DOHH2 (cell line): ENCODE results near the gene ELOVL2.

ENCODE experiments used
- H3F3A ChIP-seq: fragments of 200-600 bp; sonication (generic), shearing (Covaris generic); 2 replicates; pipeline ENCODE4 v1.6.0; 2016; ENCODE audit warnings: antibody characterized with exemption, mild to moderate bottlenecking; ENCODE audit not compliant: control insufficient read depth, insufficient read depth
- H3K27ac ChIP-seq: fragments of 200-600 bp; sonication (generic); 2 replicates; pipeline ENCODE4 v1.5.1; 2014; ENCODE audit warnings: low read depth, mild to moderate bottlenecking, low read length, moderate library complexity
- H3K27me3 ChIP-seq: fragments of 200-600 bp; sonication (generic); 2 replicates; pipeline ENCODE4 v1.6.1; 2014; ENCODE audit warnings: mild to moderate bottlenecking, low read length, mixed read lengths; ENCODE audit not compliant: control insufficient read depth
- H3K36me3 ChIP-seq: fragments of 200-600 bp; sonication (generic); 2 replicates; pipeline ENCODE4 v1.6.1; 2014; ENCODE audit warnings: mild to moderate bottlenecking, low read length, moderate library complexity, mixed read lengths; ENCODE audit not compliant: control insufficient read depth
- H3K4me1 ChIP-seq: fragments of 200-600 bp; sonication (generic); 2 replicates; pipeline ENCODE4 v1.6.1; 2014; ENCODE audit warnings: mild to moderate bottlenecking, low read length, mixed read lengths; ENCODE audit not compliant: control insufficient read depth
- H3K4me2 ChIP-seq: fragments of 200-600 bp; sonication (generic); 2 replicates; pipeline ENCODE4 v1.6.0; 2014; ENCODE audit warnings: mild to moderate bottlenecking, low read length, moderate library complexity
- H3K4me3 ChIP-seq: fragments of 200-600 bp; sonication (generic); 2 replicates; pipeline ENCODE4 v1.5.1; 2014; ENCODE audit warnings: mild to moderate bottlenecking, low read length, mixed read lengths
- H3K79me2 ChIP-seq: fragments of 200-600 bp; sonication (generic); 2 replicates; pipeline ENCODE4 v1.6.1; 2014; ENCODE audit warnings: mild to moderate bottlenecking, low read length, mixed read lengths; ENCODE audit not compliant: control insufficient read depth
- H3K9me2 ChIP-seq: fragments of 200-600 bp; sonication (generic); replicated peaks from 2 replicates; pipeline ENCODE4 v1.6.1; 2014; ENCODE audit warnings: mild to moderate bottlenecking, low read length, mixed read lengths; ENCODE audit not compliant: control insufficient read depth
- H3K9me3 ChIP-seq: fragments of 200-600 bp; sonication (generic); 2 replicates; pipeline ENCODE4 v1.6.1; 2014; ENCODE audit warnings: antibody characterized with exemption, low read length, mixed read lengths; ENCODE audit not compliant: control insufficient read depth, insufficient read depth
- H4K20me1 ChIP-seq: fragments of 200-600 bp; sonication (generic); 2 replicates; pipeline ENCODE4 v1.6.0; 2014; ENCODE audit warnings: low read depth, mild to moderate bottlenecking, antibody characterized with exemption, low read length, moderate library complexity; ENCODE audit not compliant: control insufficient read depth, insufficient read depth
- CTCF ChIP-seq: fragments of 200-600 bp; sonication (generic); IDR thresholded peaks from one replicate; pipeline ENCODE4 v1.5.1; 2014; ENCODE audit warnings: antibody characterized with exemption, mild to moderate bottlenecking, low read depth, low read length; ENCODE audit not compliant: poor library complexity, severe bottlenecking
- EZH2phosphoT487 ChIP-seq: fragments of 200-600 bp; sonication (generic); IDR thresholded peaks from 2 replicates; pipeline ENCODE4 v1.6.1; 2017; ENCODE audit warnings: borderline replicate concordance, mild to moderate bottlenecking, antibody characterized with exemption, low read length, moderate library complexity, mixed read lengths

Gene ELOVL2

DNA sequence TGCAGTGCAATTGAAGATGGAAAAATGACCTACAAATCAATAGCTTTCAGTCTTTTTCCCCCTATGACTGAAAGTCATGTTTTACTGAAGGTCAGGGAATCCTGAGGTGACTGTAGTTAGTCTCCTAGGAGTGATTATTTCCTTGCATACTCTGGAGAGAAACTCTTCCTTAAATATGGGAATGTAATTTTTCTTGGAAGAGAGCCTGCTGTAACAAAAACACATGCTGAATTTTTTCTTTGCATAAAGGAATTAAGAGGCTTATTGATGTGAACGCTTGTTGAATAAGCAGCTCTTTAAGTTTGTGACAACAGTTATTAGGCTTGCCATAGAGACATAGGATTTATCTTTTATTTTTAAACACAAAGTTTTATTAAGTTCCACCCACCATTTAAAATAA is 64.5 kb downstream of the ELOVL2 start:
- Histone ChIP-seq H3K4me2 (no peak overlapping the region), H3K9me3 (no peaks in the 10 kb centered on the region), H3K79me2 (no peaks in the 10 kb centered on the region), H3K27ac (no peak overlapping the region), H3K27me3 (peaks cover 7% of the 10 kb centered on the region), H3K9me2 (no peaks in the 10 kb centered on the region), H3F3A (no peaks in the 10 kb centered on the region), H4K20me1 (no peaks in the 10 kb centered on the region), H3K4me3 (no peak overlapping the region), H3K4me1 (no peaks in the 10 kb centered on the region), H3K36me3 (no peaks in the 10 kb centered on the region)
- TF ChIP-seq EZH2phosphoT487 (no peak), CTCF (no peak)

DNA sequence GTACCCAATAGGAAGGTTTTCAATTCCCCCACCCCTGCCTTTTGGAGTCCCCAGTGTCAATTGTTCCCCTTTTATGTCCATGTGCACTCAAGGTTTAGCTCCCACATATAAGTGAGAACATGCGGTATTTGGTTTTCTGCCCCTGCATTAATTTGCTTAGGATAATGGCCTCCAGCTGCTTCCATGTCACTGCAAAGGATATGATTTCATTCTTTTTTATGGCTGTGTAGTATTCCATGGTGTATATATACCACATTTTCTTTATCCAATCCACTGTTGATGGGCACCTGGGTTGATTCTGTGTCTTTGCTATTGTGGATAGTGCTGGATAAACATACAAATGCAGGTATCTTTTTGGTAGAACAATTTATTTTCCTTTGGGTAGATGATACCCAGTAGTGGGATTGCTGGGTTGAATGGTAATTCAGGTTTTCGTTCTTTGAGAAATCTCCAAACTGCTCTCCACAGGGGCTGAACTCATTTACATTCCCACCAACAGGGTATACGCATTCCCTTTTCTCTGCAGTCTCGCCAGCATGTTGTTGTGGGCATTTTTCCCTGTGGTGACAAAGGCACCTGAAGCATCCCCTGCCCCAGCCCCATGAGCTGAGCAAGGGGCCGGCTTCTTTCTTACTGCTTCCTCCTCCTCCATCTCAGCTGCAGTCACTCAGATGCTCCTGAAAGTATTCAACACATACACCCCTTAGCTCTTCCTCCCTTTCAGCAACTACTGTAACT is 66.7 kb downstream of the ELOVL2 start:
- Histone ChIP-seq H3K27me3 (peaks cover 7% of the 10 kb centered on the region), H3K9me3 (no peaks in the 10 kb centered on the region), H3K27ac (no peak overlapping the region), H3K4me1 (no peaks in the 10 kb centered on the region), H3K4me3 (no peak overlapping the region), H3K4me2 (no peak overlapping the region), H3K79me2 (no peaks in the 10 kb centered on the region), H4K20me1 (no peaks in the 10 kb centered on the region), H3F3A (no peaks in the 10 kb centered on the region), H3K36me3 (no peaks in the 10 kb centered on the region), H3K9me2 (no peaks in the 10 kb centered on the region)
- no peak for TF ChIP-seq CTCF
- TF ChIP-seq EZH2phosphoT487: no peak

GRCh38 chr6:10976571-10976970 is 67.5 kb downstream of the ELOVL2 start:
- Histone ChIP-seq H3K27me3 (peaks cover 3% of the 10 kb centered on the region), H3F3A (no peaks in the 10 kb centered on the region), H3K27ac (no peak overlapping the region), H3K4me3 (no peak overlapping the region), H3K9me2 (no peaks in the 10 kb centered on the region), H3K9me3 (no peaks in the 10 kb centered on the region), H4K20me1 (no peaks in the 10 kb centered on the region), H3K79me2 (no peaks in the 10 kb centered on the region), H3K4me2 (no peak overlapping the region), H3K4me1 (no peaks in the 10 kb centered on the region), H3K36me3 (no peaks in the 10 kb centered on the region)
- TF ChIP-seq EZH2phosphoT487 (no peak), CTCF (no peak)
